ENCODE results near the gene FOXJ3.

The FOXJ3 gene

GRCh38 chr1:42153624-42154023 lies 181.4 kb downstream of the FOXJ3 start:
- Histone ChIP-seq H3K36me3 (no peaks in the 10 kb centered on the region), H3K27ac (no peak overlapping the region), H3K27me3 (ENCODE audit: insufficient read depth, low read depth, severe bottlenecking) (no peaks in the 10 kb centered on the region), H3K4me3 (ENCODE audit: low read depth, low read length) (no peak overlapping the region), H3K9me3 (ENCODE audit: severe bottlenecking) (no peaks in the 10 kb centered on the region)
- DNase-seq = no peak
- no peak for TF ChIP-seq CTCF (IDR thresholded peaks at IDR 0.05; ENCODE audit: low read depth, low read length)

- DNase-seq = no peak
- H3K9me3 ChIP-seq (ENCODE audit: severe bottlenecking) = no peaks in the 10 kb centered on the region
- no peak within 1 kb of the TSS for H3K4me3 ChIP-seq (ENCODE audit: low read depth, low read length)
- TF ChIP-seq CTCF (IDR thresholded peaks at IDR 0.05; ENCODE audit: low read depth, low read length) = no peak
- no peaks in the 10 kb centered on the region for H3K27me3 ChIP-seq (ENCODE audit: insufficient read depth, low read depth, severe bottlenecking)
- H3K27ac ChIP-seq = no peak within 1 kb of the TSS
- H3K36me3 ChIP-seq = no peaks in the 10 kb centered on the region
Observed at GRCh38 chr1:42152907-42153600, 182.0 kb downstream of the FOXJ3 start, which contains the start of gene GUCA2B. TSS of gene GUCA2B (plus strand) at chr1:42153410. CDS start at chr1:42153451, 41 bp downstream.

- no peaks in the 10 kb centered on the region for H3K27me3 ChIP-seq (ENCODE audit: insufficient read depth, low read depth, severe bottlenecking)
- H3K36me3 ChIP-seq = no peaks in the 10 kb centered on the region
- no peaks in the 10 kb centered on the region for H3K9me3 ChIP-seq (ENCODE audit: severe bottlenecking)
- H3K27ac ChIP-seq = no peak overlapping the region
- no peak for TF ChIP-seq CTCF (IDR thresholded peaks at IDR 0.05; ENCODE audit: low read depth, low read length)
- H3K4me3 ChIP-seq (ENCODE audit: low read depth, low read length) = no peak overlapping the region
- DNase-seq = no peak
Observed at GRCh38 chr1:42152119-42152518, 182.9 kb downstream of the FOXJ3 start.

GRCh38 chr1:42150651-42151050 lies 184.4 kb downstream of the FOXJ3 start:
- H3K27me3 ChIP-seq (ENCODE audit: insufficient read depth, low read depth, severe bottlenecking) = no peaks in the 10 kb centered on the region

GRCh38 chr1:42148166-42148565 lies 186.9 kb downstream of the FOXJ3 start:
- Histone ChIP-seq H3K27ac (no peak overlapping the region), H3K4me3 (ENCODE audit: low read depth, low read length) (no peak overlapping the region), H3K27me3 (ENCODE audit: insufficient read depth, low read depth, severe bottlenecking) (no peaks in the 10 kb centered on the region), H3K36me3 (no peaks in the 10 kb centered on the region), H3K9me3 (ENCODE audit: severe bottlenecking) (no peaks in the 10 kb centered on the region)
- no peak for DNase-seq
- TF ChIP-seq CTCF (IDR thresholded peaks at IDR 0.05; ENCODE audit: low read depth, low read length) = no peak

More at GRCh38 chr1:42150651-42151050, 184.4 kb downstream of the FOXJ3 start:
- no peak for TF ChIP-seq CTCF (IDR thresholded peaks at IDR 0.05; ENCODE audit: low read depth, low read length)
- Histone ChIP-seq H3K27ac (no peak overlapping the region), H3K36me3 (no peaks in the 10 kb centered on the region), H3K4me3 (ENCODE audit: low read depth, low read length) (no peak overlapping the region), H3K9me3 (ENCODE audit: severe bottlenecking) (no peaks in the 10 kb centered on the region)
- no peak for DNase-seq

Measured in WERI-Rb-1 (cell line).